SK-N-SH (cell line): ENCODE measurements around the gene KRTAP9-8. TPM values are rescaled to one million over a fixed set of nuclear protein-coding genes. Genes with fewer than 3 reads are reported as not detected.
"Not testable (repeated sequence)": the region's sequence is repeated elsewhere in the genome, so short reads cannot be mapped to it uniquely, and the experiment has no call there.

Experiments used
- CTCF ChIA-PET: fragments of 300-600, 350-600 bp; formaldehyde crosslinking; extraction: SDS; loops from one replicate; lab custom pipeline; 2021; lab: Yijun Ruan, JAX
- POLR2A ChIA-PET: fragments of 350-600 bp; sonication (Branson Sonifier 250); formaldehyde crosslinking; extraction: SDS; loops from one replicate; lab custom pipeline; 2020; ENCODE audit warnings: antibody characterized with exemption, inconsistent platforms; lab: Yijun Ruan, JAX
- DNase-seq: peaks from one replicate; pipeline ENCODE4 v3.0.0; 2012
- H2AFZ ChIP-seq: fragments of 200-600 bp; sonication (generic); 2 replicates; pipeline ENCODE4 v1.8.1; 2016; ENCODE audit warnings: antibody characterized with exemption, mild to moderate bottlenecking, low read depth
- H3F3A ChIP-seq: fragments of 200-600 bp; sonication (generic); replicated peaks from 2 replicates; pipeline ENCODE3; 2016; ENCODE audit warnings: antibody characterized with exemption, mild to moderate bottlenecking; ENCODE audit not compliant: insufficient read depth
- H3K27ac ChIP-seq, 2 experiments: fragments of 200-500 bp in 1 of 2; fragments of 200-600 bp in 1 of 2; sonication (Bioruptor generic) in 1 of 2; sonication (generic), shearing (Covaris generic) in 1 of 2; 2 replicates each; pipeline versions ENCODE4 v1.5.1 to v1.6.1; 2014 to 2016; ENCODE audit warnings: low read depth in 2 of 2, inconsistent platforms in 1 of 2, low read length in 1 of 2, mild to moderate bottlenecking in 1 of 2, mixed read lengths in 1 of 2
- H3K27me3 ChIP-seq: fragments of 200-600 bp; sonication (generic), shearing (Covaris generic); 2 replicates; pipeline ENCODE4 v1.6.1; 2016; ENCODE audit warnings: mixed run types; ENCODE audit not compliant: insufficient read depth
- H3K36me3 ChIP-seq, 2 experiments: fragments of 200-500 bp in 1 of 2; fragments of 200-600 bp in 1 of 2; sonication (Bioruptor generic) in 1 of 2; sonication (generic) in 1 of 2; replicated peaks in 1 of 2; 2 replicates each; pipeline versions ENCODE3 to v1.5.1; 2014 to 2016; ENCODE audit warnings: low read length in 1 of 2, mild to moderate bottlenecking in 1 of 2; ENCODE audit not compliant: insufficient read depth in 2 of 2, control insufficient read depth in 1 of 2
- H3K4me1 ChIP-seq, 2 experiments: fragments of 200-500 bp in 1 of 2; fragments of 200-600 bp in 1 of 2; sonication (Bioruptor generic) in 1 of 2; sonication (generic), shearing (Covaris generic) in 1 of 2; 2 replicates each; pipeline versions ENCODE4 v1.5.1 to v1.6.1; 2014 to 2016; ENCODE audit warnings: low read depth in 1 of 2, low read length in 1 of 2, mixed run types in 1 of 2; ENCODE audit not compliant: insufficient read depth in 2 of 2, control insufficient read depth in 1 of 2
- H3K4me2 ChIP-seq: fragments of 200-600 bp; sonication (generic), shearing (Covaris generic); 2 replicates; pipeline ENCODE4 v1.6.1; 2017; ENCODE audit warnings: mixed run types
- H3K4me3 ChIP-seq, 2 experiments: fragments of 200-500 bp in 1 of 2; fragments of 200-600 bp in 1 of 2; sonication (Bioruptor generic) in 1 of 2; sonication (generic), shearing (Covaris generic) in 1 of 2; 2 replicates each; pipeline versions ENCODE4 v1.5.1 to v1.8.1; 2014 to 2016; ENCODE audit warnings: low read depth in 2 of 2, inconsistent platforms in 1 of 2, low read length in 1 of 2, mild to moderate bottlenecking in 1 of 2, mixed read lengths in 1 of 2, moderate library complexity in 1 of 2
- H3K79me2 ChIP-seq: fragments of 200-600 bp; sonication (generic); 2 replicates; pipeline ENCODE4 v1.8.1; 2017; ENCODE audit warnings: mild to moderate bottlenecking; ENCODE audit not compliant: insufficient read depth
- H3K9ac ChIP-seq: fragments of 200-600 bp; sonication (generic); 2 replicates; pipeline ENCODE4 v1.6.1; 2017; ENCODE audit warnings: mixed run types
- H3K9me2 ChIP-seq: fragments of 200-600 bp; sonication (generic); 2 replicates; pipeline ENCODE4 v1.6.1; 2017; ENCODE audit warnings: mixed run types
- H3K9me3 ChIP-seq: fragments of 200-600 bp; sonication (generic); 2 replicates; pipeline ENCODE4 v1.6.1; 2017; ENCODE audit warnings: mixed run types, mild to moderate bottlenecking, moderate library complexity
- H4K20me1 ChIP-seq: fragments of 200-600 bp; sonication (generic); 2 replicates; pipeline ENCODE4 v1.6.1; 2017; ENCODE audit warnings: mild to moderate bottlenecking, mixed run types; ENCODE audit not compliant: insufficient read depth
- CTCF ChIP-seq: fragments of 200-600 bp; sonication (generic); IDR thresholded peaks from 2 replicates; pipeline ENCODE4 v1.6.1; 2017; ENCODE audit warnings: antibody characterized with exemption, mild to moderate bottlenecking, moderate library complexity
- IRF3 ChIP-seq: fragments of 150-350 bp; IDR thresholded peaks from 2 replicates; pipeline ENCODE4 v1.6.1; 2016; ENCODE audit warnings: mild to moderate bottlenecking, low read depth, low read length
- MAX ChIP-seq: IDR thresholded peaks from 2 replicates; pipeline ENCODE4 v1.4.0; 2012; ENCODE audit warnings: low read depth
- PBX3 ChIP-seq: IDR thresholded peaks from 2 replicates; pipeline ENCODE4; 2012
- RCOR1 ChIP-seq: fragments of 150-350 bp; IDR thresholded peaks from 2 replicates; pipeline ENCODE4 v1.6.1; 2017; ENCODE audit warnings: antibody characterized with exemption, low read length
- REST ChIP-seq: IDR thresholded peaks from 2 replicates; pipeline ENCODE4 v1.6.1; 2012; ENCODE audit warnings: mild to moderate bottlenecking, low read depth, low read length, moderate library complexity
- SIN3A ChIP-seq: IDR thresholded peaks from 2 replicates; pipeline ENCODE4 v1.6.1; 2012; ENCODE audit warnings: low read depth, mild to moderate bottlenecking, low read length, moderate library complexity, borderline replicate concordance
- USF2 ChIP-seq: fragments of 150-350 bp; IDR thresholded peaks from 2 replicates; pipeline ENCODE4 v1.6.1; 2017; ENCODE audit warnings: antibody characterized with exemption, low read length, low read depth, borderline replicate concordance
- YY1 ChIP-seq: IDR thresholded peaks from 2 replicates; pipeline ENCODE4 v1.4.0; 2012; ENCODE audit warnings: low read depth, mild to moderate bottlenecking
- WGBS: methylation state at CpG from one replicate; pipeline ENCODE4 v1.1.6; 2017; ENCODE audit warnings: low lambda C conversion rate; 5-methylcytosine and 5-hydroxymethylcytosine counted together
- polyA plus RNA-seq, 3 experiments: library from polyadenylated mRNA; depleted of rRNA; stranded (reverse); fragments of >200 nt; gene quantifications; 2 replicates each; pipeline ENCODE4 v1.2.3, GENCODE V29; 2012

KRTAP9-8 gene
- polyA plus RNA-seq, 1 of the 3 experiments (the other 2 are of a cell fraction) = not detected

GRCh38 chr17:41246995-41247787 lies 9.4 kb downstream of the KRTAP9-8 start:
- WGBS = 7% methylated on average over 2 of the region's 2 CpGs
- DNase-seq, H3F3A ChIP-seq, H3K9me2 ChIP-seq, H3K27ac ChIP-seq, H3K4me1 ChIP-seq, H3K4me2 ChIP-seq, H3K9ac ChIP-seq, H2AFZ ChIP-seq, CTCF ChIA-PET, H3K4me3 ChIP-seq, H3K36me3 ChIP-seq, H3K79me2 ChIP-seq, H4K20me1 ChIP-seq, POLR2A ChIA-PET, H3K9me3 ChIP-seq: not testable (repeated sequence)
- H3K27me3 ChIP-seq = peaks cover 14% of the 10 kb centered on the region

- H3K9me2 ChIP-seq, H3K4me3 ChIP-seq, H3F3A ChIP-seq, H2AFZ ChIP-seq, CTCF ChIA-PET, H4K20me1 ChIP-seq, DNase-seq, H3K36me3 ChIP-seq, H3K9ac ChIP-seq, POLR2A ChIA-PET, H3K79me2 ChIP-seq, H3K27ac ChIP-seq, H3K4me1 ChIP-seq, H3K9me3 ChIP-seq, H3K4me2 ChIP-seq: not testable (repeated sequence)
- peaks cover 30% of the 10 kb centered on the region for H3K27me3 ChIP-seq
- WGBS = no CpG with 5 or more reads among the region's 2 CpGs
Measured at GRCh38 chr17:41249637-41250240, 11.9 kb downstream of the KRTAP9-8 start, which contains the start of gene KRTAP9-4. TSS of gene KRTAP9-4 (plus strand) at chr17:41249687. CDS start at chr17:41249721, 34 bp downstream.

GRCh38 chr17:41251261-41251660 lies 13.5 kb downstream of the KRTAP9-8 start:
- CTCF ChIA-PET = no interaction called here
- no peak overlapping the region for H2AFZ ChIP-seq
- 18% methylated on average over 1 of the region's 1 CpG for WGBS
- H3K9me2 ChIP-seq = no peaks in the 10 kb centered on the region
- H3K79me2 ChIP-seq = no peaks in the 10 kb centered on the region
- H3K27ac ChIP-seq = no peak overlapping the region
- H3K9me3 ChIP-seq = no peaks in the 10 kb centered on the region
- H3F3A ChIP-seq = peaks cover 2% of the 10 kb centered on the region
- H3K27me3 ChIP-seq = peaks cover 36% of the 10 kb centered on the region
- no peak overlapping the region for H3K4me2 ChIP-seq
- POLR2A ChIA-PET = no interaction called here
- no peak for DNase-seq
- no peak overlapping the region for H3K4me3 ChIP-seq
- no peaks in the 10 kb centered on the region for H4K20me1 ChIP-seq
- no peak overlapping the region for H3K9ac ChIP-seq
- H3K4me1 ChIP-seq = no peaks in the 10 kb centered on the region
- no peaks in the 10 kb centered on the region for H3K36me3 ChIP-seq
- TF ChIP-seq MAX (no peak), IRF3 (no peak), CTCF (no peak), REST (no peak), SIN3A (no peak), RCOR1 (no peak), USF2 (no peak), PBX3 (no peak), YY1 (no peak)
